HEK293 (cell line): Measurements from ENCODE around the gene KRT73.

Source experiments
- CTCF ChIA-PET: fragments of 350-600 bp; formaldehyde crosslinking; extraction: SDS; loops from one replicate; lab custom pipeline; 2021; ENCODE audit warnings: antibody characterized with exemption; lab: Yijun Ruan, JAX
- POLR2A ChIA-PET: fragments of 300-600 bp; formaldehyde crosslinking; extraction: SDS; loops from one replicate; lab custom pipeline; 2020; ENCODE audit warnings: antibody characterized with exemption, inconsistent platforms; lab: Yijun Ruan, JAX
- H3K27ac ChIP-seq: fragments of 200-500 bp; sonication (Bioruptor generic); 2 replicates; pipeline ENCODE4 v1.5.1; 2014; ENCODE audit warnings: low read depth, low read length, control low read depth, inconsistent platforms; ENCODE audit errors: extremely low read depth
- H3K36me3 ChIP-seq, 2 experiments: fragments of 200-500 bp in 1 of 2; sonication (Bioruptor generic) in 1 of 2; 1 replicate in 1 of 2; 2 replicates in 1 of 2; pipeline ENCODE4 v1.5.1; 2014 to 2017; ENCODE audit warnings: inconsistent platforms in 2 of 2, low read length in 2 of 2; ENCODE audit not compliant: control insufficient read depth in 2 of 2, insufficient read depth in 1 of 2
- H3K4me1 ChIP-seq: fragments of 200-500 bp; sonication (Bioruptor generic); 2 replicates; pipeline ENCODE4 v1.5.1; 2014; ENCODE audit warnings: mild to moderate bottlenecking, low read length, inconsistent platforms; ENCODE audit not compliant: control insufficient read depth, insufficient read depth
- H3K4me3 ChIP-seq: 2 replicates; pipeline ENCODE4 v1.5.1; 2011; ENCODE audit warnings: low read depth, mild to moderate bottlenecking, control low read depth, low read length, moderate library complexity
- H3K9me3 ChIP-seq: fragments of 200-500 bp; sonication (Bioruptor generic); 2 replicates; pipeline ENCODE4 v1.5.1; 2014; ENCODE audit warnings: low read depth, low read length, inconsistent platforms; ENCODE audit not compliant: control insufficient read depth, insufficient read depth
- IKZF3 ChIP-seq: fragments of 450-650 bp; IDR thresholded peaks from 2 replicates; pipeline ENCODE4 v1.5.0; 2018; ENCODE audit warnings: missing biosample characterization, mild to moderate bottlenecking, missing genetic modification characterization, moderate library complexity
- INSM2 ChIP-seq: fragments of 450-650 bp; formaldehyde crosslinking; IDR thresholded peaks from 2 replicates; pipeline ENCODE4 v1.5.1; 2016; ENCODE audit warnings: missing biosample characterization, missing genetic modification characterization
- PBX3 ChIP-seq: sonication (generic); formaldehyde crosslinking; IDR thresholded peaks from 2 replicates; pipeline ENCODE4 v1.8.1; 2022; ENCODE audit warnings: mild to moderate bottlenecking, moderate library complexity, missing genetic modification reagents
- SALL2 ChIP-seq: fragments of 450-650 bp; formaldehyde crosslinking; IDR thresholded peaks from 2 replicates; pipeline ENCODE4 v1.5.0; 2017; ENCODE audit warnings: missing biosample characterization, mild to moderate bottlenecking, missing genetic modification characterization, borderline replicate concordance
- SCRT2 ChIP-seq: fragments of 450-650 bp; formaldehyde crosslinking; IDR thresholded peaks from 2 replicates; pipeline ENCODE4 v1.5.1; 2016; ENCODE audit warnings: missing biosample characterization, missing genetic modification characterization
- SP2 ChIP-seq: fragments of 450-650 bp; formaldehyde crosslinking; IDR thresholded peaks from 2 replicates; pipeline ENCODE4 v1.5.1; 2016; ENCODE audit warnings: missing biosample characterization, missing genetic modification characterization
- SP3 ChIP-seq: fragments of 450-650 bp; formaldehyde crosslinking; IDR thresholded peaks from 2 replicates; pipeline ENCODE4 v1.5.1; 2016; ENCODE audit warnings: missing biosample characterization, missing genetic modification characterization
- ZBTB48 ChIP-seq: fragments of 450-650 bp; formaldehyde crosslinking; IDR thresholded peaks from 2 replicates; pipeline ENCODE4 v1.5.1; 2016; ENCODE audit warnings: missing biosample characterization, missing genetic modification characterization
- ZEB2 ChIP-seq: fragments of 450-650 bp; formaldehyde crosslinking; IDR thresholded peaks from 2 replicates; pipeline ENCODE4 v1.5.1; 2016; ENCODE audit warnings: missing biosample characterization, missing genetic modification characterization
- ZNF155 ChIP-seq: fragments of 450-650 bp; formaldehyde crosslinking; IDR thresholded peaks from 2 replicates; pipeline ENCODE4 v1.5.1; 2016; ENCODE audit warnings: missing biosample characterization, missing genetic modification characterization
- ZNF26 ChIP-seq: fragments of 450-650 bp; formaldehyde crosslinking; IDR thresholded peaks from 2 replicates; pipeline ENCODE4 v1.5.1; 2016; ENCODE audit warnings: missing biosample characterization, missing genetic modification characterization
- ZNF280D ChIP-seq: fragments of 450-650 bp; formaldehyde crosslinking; IDR thresholded peaks from 2 replicates; pipeline ENCODE4 v1.5.1; 2016; ENCODE audit warnings: missing biosample characterization, missing genetic modification characterization
- ZNF433 ChIP-seq: fragments of 450-650 bp; formaldehyde crosslinking; IDR thresholded peaks from 2 replicates; pipeline ENCODE4 v1.5.1; 2016; ENCODE audit warnings: missing biosample characterization, missing genetic modification characterization, low read depth
- ZNF704 ChIP-seq: fragments of 450-650 bp; formaldehyde crosslinking; IDR thresholded peaks from 2 replicates; pipeline ENCODE4 v1.5.1; 2016; ENCODE audit warnings: missing biosample characterization, missing genetic modification characterization
- ZNF76 ChIP-seq: fragments of 450-650 bp; formaldehyde crosslinking; IDR thresholded peaks from 2 replicates; pipeline ENCODE4; 2016; ENCODE audit warnings: low read depth, missing biosample characterization, missing genetic modification characterization, borderline replicate concordance
- ZNF792 ChIP-seq: fragments of 450-650 bp; formaldehyde crosslinking; IDR thresholded peaks from 2 replicates; pipeline ENCODE4 v1.5.1; 2016; ENCODE audit warnings: missing biosample characterization, missing genetic modification characterization
- ZSCAN5A ChIP-seq: fragments of 450-650 bp; formaldehyde crosslinking; IDR thresholded peaks from 2 replicates; pipeline ENCODE4 v1.5.1; 2016; ENCODE audit warnings: missing biosample characterization, missing genetic modification characterization

Gene KRT73

GRCh38 chr12:52577316-52577715 is 41.0 kb downstream of the KRT73 start (continued):
- no peak for TF ChIP-seq INSM2 (tag by site-specific recombination)
- TF ChIP-seq, all 188 proteins: peak for 0

GRCh38 chr12:52575948-52576347 is 42.4 kb downstream of the KRT73 start:
- TF ChIP-seq SALL2 (no peak), ZNF433 (tag by site-specific recombination) (no peak), ZNF280D (tag by site-specific recombination) (no peak), SP2 (tag by site-specific recombination) (no peak)
- POLR2A ChIA-PET: no interaction called here
- CTCF ChIA-PET: interaction anchor here (0.6 to 1.1 kb wide), 4 partner anchors 11 to 405 kb away, joined by 3 to 4 read pairs (median 3); no protein-coding TSS in a partner anchor
- no peaks in the 10 kb centered on the region for H3K4me1 ChIP-seq
- no peaks in the 10 kb centered on the region for H3K9me3 ChIP-seq
- H3K4me3 ChIP-seq: no peak overlapping the region
- no peak overlapping the region for H3K27ac ChIP-seq
- H3K36me3 ChIP-seq: no peaks in the 10 kb centered on the region

- no peak overlapping the region for H3K27ac ChIP-seq
- no peak overlapping the region for H3K4me3 ChIP-seq
- no peaks in the 10 kb centered on the region for H3K36me3 ChIP-seq
- POLR2A ChIA-PET: no interaction called here
- no peak for TF ChIP-seq SP3 (tag by site-specific recombination)
- TF ChIP-seq IKZF3: no peak
- no peak for TF ChIP-seq ZNF433 (tag by site-specific recombination)
- no peak for TF ChIP-seq ZEB2 (tag by site-specific recombination)
- TF ChIP-seq ZNF155 (tag by site-specific recombination): no peak
- no peak for TF ChIP-seq ZNF76 (tag by site-specific recombination)
- no peak for TF ChIP-seq SCRT2 (tag by site-specific recombination)
- no peak for TF ChIP-seq ZNF704 (tag by site-specific recombination)
- TF ChIP-seq ZNF792 (tag by site-specific recombination): no peak
- no peak for TF ChIP-seq PBX3
- TF ChIP-seq ZBTB48 (tag by site-specific recombination): no peak
- no peak for TF ChIP-seq ZNF26 (tag by site-specific recombination)
- TF ChIP-seq ZSCAN5A (tag by site-specific recombination): no peak
- TF ChIP-seq, all 188 proteins: peak for 0
- CTCF ChIA-PET: interaction anchor here (0.8 to 1.1 kb wide), 4 partner anchors 10 to 406 kb away, joined by 3 to 4 read pairs (median 3); no protein-coding TSS in a partner anchor
- Histone ChIP-seq H3K9me3 (no peaks in the 10 kb centered on the region), H3K4me1 (no peaks in the 10 kb centered on the region)
These were observed 43.1 kb downstream of the KRT73 start for GRCh38 chr12:52575256-52575655.
